Osteoblast (primary cell): ENCODE measurements around the gene FAM221A. TPM values are rescaled to one million over a fixed set of nuclear protein-coding genes. Genes with fewer than 3 reads are reported as not detected.
A peak's percentile ranks its signal among the peaks of the same experiment; 100 is the strongest.

ENCODE experiments used
- DNase-seq: peaks from one replicate; pipeline ENCODE4 v3.0.0; 2011; ENCODE audit warnings: low spot score, mixed read lengths; ENCODE audit not compliant: insufficient read length; ENCODE audit errors: missing footprints
- H2AFZ ChIP-seq: 2 replicates; pipeline ENCODE4 v1.6.0; 2011; ENCODE audit warnings: mild to moderate bottlenecking, low read length
- H3K27ac ChIP-seq: 2 replicates; pipeline ENCODE4 v1.5.1; 2011; ENCODE audit warnings: mild to moderate bottlenecking, low read depth, low read length, moderate library complexity
- H3K27me3 ChIP-seq: 2 replicates; pipeline ENCODE4 v1.6.0; 2012; ENCODE audit warnings: mild to moderate bottlenecking, control low read depth, inconsistent platforms, low read length, moderate library complexity; ENCODE audit not compliant: insufficient read depth
- H3K36me3 ChIP-seq: 2 replicates; pipeline ENCODE4 v1.5.1; 2011; ENCODE audit warnings: mild to moderate bottlenecking, low read length, control low read depth, moderate library complexity; ENCODE audit not compliant: insufficient read depth
- H3K4me1 ChIP-seq: 2 replicates; pipeline ENCODE4 v1.5.1; 2011; ENCODE audit warnings: mild to moderate bottlenecking, low read length, control low read depth, moderate library complexity; ENCODE audit not compliant: insufficient read depth
- H3K4me2 ChIP-seq: 2 replicates; pipeline ENCODE4 v1.6.0; 2011; ENCODE audit warnings: mild to moderate bottlenecking, low read length; ENCODE audit not compliant: insufficient read depth
- H3K4me3 ChIP-seq: fragments of 200-600 bp; sonication (generic); 3 replicates; pipeline ENCODE4 v1.5.1; 2012; ENCODE audit warnings: mild to moderate bottlenecking, low read length, inconsistent platforms; ENCODE audit not compliant: insufficient read depth
- H3K79me2 ChIP-seq: 2 replicates; pipeline ENCODE4 v1.6.0; 2012; ENCODE audit warnings: mild to moderate bottlenecking, low read length, control low read depth, inconsistent platforms; ENCODE audit not compliant: insufficient read depth
- H3K9me3 ChIP-seq: 2 replicates; pipeline ENCODE4 v1.5.1; 2011; ENCODE audit warnings: low read depth, low read length, control low read depth
- H4K20me1 ChIP-seq: 2 replicates; pipeline ENCODE4 v1.6.0; 2012; ENCODE audit warnings: mild to moderate bottlenecking, low read length, control low read depth; ENCODE audit not compliant: insufficient read depth
- total RNA-seq: library from RNA; depleted of rRNA; stranded (reverse); fragments of >200 nt; gene quantifications from 2 replicates; pipeline ENCODE4 v1.2.3, GENCODE V29; 2012
- TF ChIP-seq, protein P1 (sequence below): IDR thresholded peaks from 2 replicates; pipeline ENCODE4 v1.5.1; 2011; ENCODE audit warnings: mild to moderate bottlenecking, low read depth, low read length, moderate library complexity; ENCODE audit errors: extremely low read depth

FAM221A gene
- total RNA-seq, 1 donor: 0.72 TPM

DNA sequence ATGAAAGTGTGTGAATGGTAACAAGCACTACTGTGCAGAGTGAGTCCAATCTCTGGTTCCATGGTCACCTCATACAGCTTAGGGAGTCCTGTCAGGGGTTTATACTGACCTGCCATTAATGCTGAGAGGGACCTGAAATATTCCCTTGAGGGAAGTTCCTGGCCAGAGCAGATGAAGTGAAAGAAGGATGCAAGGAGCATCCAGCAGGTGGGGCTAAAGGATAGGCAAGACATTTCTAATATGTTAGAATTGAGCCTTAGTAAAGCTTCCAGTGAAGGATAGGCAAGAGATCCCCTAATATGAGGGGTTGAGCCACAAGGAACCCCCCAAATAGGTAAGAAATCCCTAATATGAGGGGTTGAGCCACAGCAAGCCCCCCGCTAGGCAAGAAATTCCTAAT is 25.5 kb upstream of the FAM221A start:
- Histone ChIP-seq H3K4me2 (no peak overlapping the region), H3K36me3 (no peaks in the 10 kb centered on the region), H3K79me2 (no peaks in the 10 kb centered on the region), H3K27me3 (no peaks in the 10 kb centered on the region), H3K27ac (no peak overlapping the region), H3K4me1 (no peaks in the 10 kb centered on the region), H4K20me1 (no peaks in the 10 kb centered on the region), H3K4me3 (no peak overlapping the region), H3K9me3 (peaks cover 5% of the 10 kb centered on the region), H2AFZ (no peak overlapping the region)
- TF ChIP-seq, protein P1, sequence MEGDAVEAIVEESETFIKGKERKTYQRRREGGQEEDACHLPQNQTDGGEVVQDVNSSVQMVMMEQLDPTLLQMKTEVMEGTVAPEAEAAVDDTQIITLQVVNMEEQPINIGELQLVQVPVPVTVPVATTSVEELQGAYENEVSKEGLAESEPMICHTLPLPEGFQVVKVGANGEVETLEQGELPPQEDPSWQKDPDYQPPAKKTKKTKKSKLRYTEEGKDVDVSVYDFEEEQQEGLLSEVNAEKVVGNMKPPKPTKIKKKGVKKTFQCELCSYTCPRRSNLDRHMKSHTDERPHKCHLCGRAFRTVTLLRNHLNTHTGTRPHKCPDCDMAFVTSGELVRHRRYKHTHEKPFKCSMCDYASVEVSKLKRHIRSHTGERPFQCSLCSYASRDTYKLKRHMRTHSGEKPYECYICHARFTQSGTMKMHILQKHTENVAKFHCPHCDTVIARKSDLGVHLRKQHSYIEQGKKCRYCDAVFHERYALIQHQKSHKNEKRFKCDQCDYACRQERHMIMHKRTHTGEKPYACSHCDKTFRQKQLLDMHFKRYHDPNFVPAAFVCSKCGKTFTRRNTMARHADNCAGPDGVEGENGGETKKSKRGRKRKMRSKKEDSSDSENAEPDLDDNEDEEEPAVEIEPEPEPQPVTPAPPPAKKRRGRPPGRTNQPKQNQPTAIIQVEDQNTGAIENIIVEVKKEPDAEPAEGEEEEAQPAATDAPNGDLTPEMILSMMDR: peak; percentile 42
- no peak for DNase-seq

DNA sequence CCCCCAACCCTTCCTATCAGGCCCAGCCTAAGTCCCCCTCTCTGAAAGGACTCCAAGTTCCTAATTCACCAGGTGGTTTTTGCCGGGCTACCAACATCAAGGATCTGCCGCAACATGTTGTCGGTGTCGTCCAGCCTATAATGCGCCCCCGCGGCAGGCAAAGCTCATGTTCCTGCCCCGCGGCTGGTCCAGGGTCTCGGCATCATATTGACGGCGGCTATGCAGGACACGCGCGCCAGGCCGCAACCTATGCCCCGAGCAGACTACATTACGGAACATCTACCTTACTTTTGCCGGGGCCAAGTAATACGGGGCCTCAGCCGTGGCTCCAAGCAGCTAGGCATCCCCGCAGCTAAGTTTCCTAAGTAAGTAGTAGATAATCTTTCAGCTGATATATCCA is 24.6 kb upstream of the FAM221A start:
- no peak overlapping the region for H3K27ac ChIP-seq
- no peaks in the 10 kb centered on the region for H4K20me1 ChIP-seq
- H3K36me3 ChIP-seq: no peaks in the 10 kb centered on the region
- no peak for DNase-seq
- no peaks in the 10 kb centered on the region for H3K79me2 ChIP-seq
- no peaks in the 10 kb centered on the region for H3K4me1 ChIP-seq
- H3K4me3 ChIP-seq: no peak overlapping the region
- H3K27me3 ChIP-seq: no peaks in the 10 kb centered on the region
- H2AFZ ChIP-seq: no peak overlapping the region
- no peak overlapping the region for H3K4me2 ChIP-seq
- TF ChIP-seq, protein P1: no peak
- H3K9me3 ChIP-seq: peaks cover 5% of the 10 kb centered on the region

DNA sequence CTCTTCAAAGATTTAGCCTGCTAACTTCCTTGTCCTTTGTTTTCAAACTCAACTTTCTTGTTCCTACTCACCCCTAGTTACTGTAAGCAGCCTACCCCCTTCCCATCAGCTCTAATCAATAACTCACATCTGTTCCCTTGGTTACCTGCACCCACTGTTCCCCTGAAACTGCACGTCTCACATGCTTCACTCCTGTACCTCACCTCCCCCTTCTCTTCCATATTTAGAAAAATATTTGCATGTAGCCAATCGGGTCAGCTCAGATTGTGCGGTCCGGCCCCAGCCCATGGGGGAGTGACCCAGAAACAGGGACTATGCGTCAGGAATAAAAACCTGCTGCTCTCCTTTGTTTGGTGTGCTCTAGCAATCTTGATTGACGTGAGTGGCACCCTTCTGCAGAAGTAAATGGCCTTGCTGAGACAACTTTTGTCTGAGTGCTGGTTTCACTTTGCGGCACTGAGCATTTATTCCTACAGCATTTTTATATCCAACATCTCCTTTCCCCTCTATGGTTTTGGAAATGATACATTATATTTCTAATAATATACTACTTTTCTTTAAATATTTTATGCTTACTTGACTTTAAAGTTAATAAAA is 21.1 kb upstream of the FAM221A start:
- H4K20me1 ChIP-seq: no peaks in the 10 kb centered on the region
- H3K27ac ChIP-seq: no peak overlapping the region
- DNase-seq: no peak
- TF ChIP-seq, protein P1: no peak
- H3K4me3 ChIP-seq: no peak overlapping the region
- no peak overlapping the region for H2AFZ ChIP-seq
- H3K79me2 ChIP-seq: no peaks in the 10 kb centered on the region
- H3K9me3 ChIP-seq: peaks cover 5% of the 10 kb centered on the region
- H3K27me3 ChIP-seq: no peaks in the 10 kb centered on the region
- H3K4me1 ChIP-seq: no peaks in the 10 kb centered on the region
- H3K4me2 ChIP-seq: no peak overlapping the region
- no peaks in the 10 kb centered on the region for H3K36me3 ChIP-seq

DNA sequence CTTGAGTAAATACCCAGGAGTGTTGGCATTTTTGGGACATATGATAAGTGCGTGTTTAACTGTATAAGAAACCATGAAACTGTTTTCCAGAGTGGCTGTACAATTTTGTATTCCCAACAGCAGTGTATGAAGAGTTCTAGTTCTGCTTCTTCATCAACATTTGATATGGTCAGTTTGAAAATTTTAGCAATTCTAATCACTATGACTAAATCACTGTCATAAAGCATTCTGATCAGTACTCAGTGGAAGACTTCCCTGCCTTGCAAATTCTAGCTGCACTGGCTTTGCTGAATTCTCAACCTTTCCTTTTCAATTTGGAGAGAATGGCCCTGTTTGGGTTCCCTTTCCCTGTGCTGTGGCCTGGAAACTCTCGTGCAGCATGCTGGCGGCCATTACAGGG is 18.6 kb upstream of the FAM221A start:
- no peak for DNase-seq
- Histone ChIP-seq H2AFZ (no peak overlapping the region), H3K4me2 (no peak overlapping the region), H3K27me3 (no peaks in the 10 kb centered on the region), H3K4me3 (no peak overlapping the region), H3K9me3 (no peaks in the 10 kb centered on the region), H3K79me2 (no peaks in the 10 kb centered on the region), H4K20me1 (no peaks in the 10 kb centered on the region), H3K36me3 (no peaks in the 10 kb centered on the region), H3K4me1 (no peaks in the 10 kb centered on the region), H3K27ac (no peak overlapping the region)
- TF ChIP-seq, protein P1: no peak
